Kidney epithelial cell (primary cell): ENCODE measurements around the gene EHD1. TPM values are rescaled to one million over a fixed set of nuclear protein-coding genes. Genes with fewer than 3 reads are reported as not detected.
"Not testable (repeated sequence)": the region's sequence is repeated elsewhere in the genome, so short reads cannot be mapped to it uniquely, and the experiment has no call there.

Experiments
- DNase-seq: peaks from one replicate; pipeline ENCODE4 v3.0.0-alpha.2; 2010; ENCODE audit warnings: low read depth
- H3K27me3 ChIP-seq: 2 replicates; pipeline ENCODE4 v1.6.0; 2011; ENCODE audit warnings: low read length; ENCODE audit not compliant: control insufficient read depth, insufficient read depth
- H3K36me3 ChIP-seq: 2 replicates; pipeline ENCODE4 v1.5.1; 2011; ENCODE audit warnings: low read length; ENCODE audit not compliant: control insufficient read depth, insufficient read depth
- H3K4me3 ChIP-seq: 2 replicates; pipeline ENCODE4 v1.5.1; 2011; ENCODE audit warnings: low read depth, mild to moderate bottlenecking, control low read depth, low read length
- total RNA-seq: library from RNA; depleted of rRNA; stranded (reverse); fragments of >200 nt; gene quantifications from 2 replicates; pipeline ENCODE4 v1.2.3, GENCODE V29; 2015
- TF ChIP-seq, protein P1 (sequence below): IDR thresholded peaks from 2 replicates; pipeline ENCODE4 v1.5.1; 2011; ENCODE audit warnings: mild to moderate bottlenecking, moderate library complexity, low read length, control low read depth, inconsistent platforms; ENCODE audit not compliant: insufficient read depth, poor library complexity, severe bottlenecking

Gene EHD1
- total RNA-seq, 1 donor from 2014 or later, result 100 TPM

DNA sequence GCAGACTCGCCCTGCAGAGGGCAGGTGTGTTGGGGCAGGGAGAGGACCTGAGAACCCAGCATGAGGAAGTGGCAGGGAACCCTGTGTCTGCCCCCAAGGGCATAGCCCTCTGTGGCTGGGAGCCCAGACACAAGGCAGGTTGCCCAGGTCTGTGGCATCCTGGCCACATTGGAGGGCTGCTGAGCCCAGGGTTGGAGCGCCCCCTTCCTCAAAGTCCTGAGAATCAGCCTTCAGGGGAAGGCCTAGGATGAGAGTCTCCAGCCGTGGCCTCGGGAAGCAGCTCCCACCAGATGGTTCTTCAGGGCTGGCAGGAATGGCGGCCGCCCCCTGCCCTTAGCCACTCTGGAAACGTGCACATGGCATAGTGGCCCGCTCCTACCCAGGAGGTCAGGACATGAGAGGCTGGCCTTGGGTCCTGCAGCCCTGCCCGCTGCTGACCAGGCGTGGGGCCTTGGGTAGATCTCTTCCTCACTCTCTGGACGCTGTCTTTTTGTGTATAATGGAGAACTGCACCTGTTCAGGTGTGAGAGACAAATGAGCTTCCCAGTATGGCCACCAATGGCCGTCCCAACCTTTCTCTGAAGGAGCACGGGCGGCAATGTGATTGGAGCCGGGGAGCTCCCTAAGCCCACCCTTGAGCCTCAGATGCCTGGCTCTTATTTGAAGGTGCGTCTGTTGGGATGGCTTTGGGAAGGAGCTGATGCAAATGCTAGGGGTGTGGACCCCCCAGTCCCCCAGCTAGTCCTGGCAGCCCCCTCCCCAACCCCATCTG is 29.4 kb downstream of the EHD1 start:
- no peak for DNase-seq
- H3K27me3 ChIP-seq, result no peaks in the 10 kb centered on the region
- no peak overlapping the region for H3K4me3 ChIP-seq
- H3K36me3 ChIP-seq, result no peaks in the 10 kb centered on the region
- TF ChIP-seq, protein P1, sequence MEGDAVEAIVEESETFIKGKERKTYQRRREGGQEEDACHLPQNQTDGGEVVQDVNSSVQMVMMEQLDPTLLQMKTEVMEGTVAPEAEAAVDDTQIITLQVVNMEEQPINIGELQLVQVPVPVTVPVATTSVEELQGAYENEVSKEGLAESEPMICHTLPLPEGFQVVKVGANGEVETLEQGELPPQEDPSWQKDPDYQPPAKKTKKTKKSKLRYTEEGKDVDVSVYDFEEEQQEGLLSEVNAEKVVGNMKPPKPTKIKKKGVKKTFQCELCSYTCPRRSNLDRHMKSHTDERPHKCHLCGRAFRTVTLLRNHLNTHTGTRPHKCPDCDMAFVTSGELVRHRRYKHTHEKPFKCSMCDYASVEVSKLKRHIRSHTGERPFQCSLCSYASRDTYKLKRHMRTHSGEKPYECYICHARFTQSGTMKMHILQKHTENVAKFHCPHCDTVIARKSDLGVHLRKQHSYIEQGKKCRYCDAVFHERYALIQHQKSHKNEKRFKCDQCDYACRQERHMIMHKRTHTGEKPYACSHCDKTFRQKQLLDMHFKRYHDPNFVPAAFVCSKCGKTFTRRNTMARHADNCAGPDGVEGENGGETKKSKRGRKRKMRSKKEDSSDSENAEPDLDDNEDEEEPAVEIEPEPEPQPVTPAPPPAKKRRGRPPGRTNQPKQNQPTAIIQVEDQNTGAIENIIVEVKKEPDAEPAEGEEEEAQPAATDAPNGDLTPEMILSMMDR, result peak; percentile 1

DNA sequence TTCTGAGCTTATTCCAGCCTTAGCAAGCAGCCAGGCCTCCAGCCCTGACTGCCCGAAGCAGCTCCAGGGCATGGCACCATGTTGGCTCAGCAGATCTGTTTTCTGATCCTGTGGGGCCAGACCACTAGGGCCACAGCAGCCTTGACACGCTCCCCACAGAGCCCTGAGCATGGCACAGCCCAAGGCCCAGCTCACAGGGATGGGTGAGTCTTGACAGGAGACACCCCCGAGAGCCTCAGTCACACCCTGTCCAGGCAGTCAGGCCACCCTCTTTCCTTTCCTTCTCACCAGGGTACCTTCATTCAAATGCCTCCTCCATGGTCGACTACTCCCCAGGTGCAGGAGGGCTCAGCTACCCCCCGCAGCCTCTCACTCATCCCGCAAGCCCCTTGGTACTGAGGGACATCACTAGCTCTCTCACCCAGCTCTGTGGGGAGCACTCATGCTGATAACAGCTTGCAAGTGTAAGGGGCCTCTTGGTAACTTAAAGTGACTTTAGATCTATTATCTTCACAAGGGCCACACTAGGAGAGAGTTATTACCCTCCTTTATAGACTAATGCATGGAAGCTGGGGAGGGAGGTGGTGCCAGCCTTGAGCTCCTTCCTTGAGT is 30.1 kb downstream of the EHD1 start:
- H3K36me3 ChIP-seq, result no peaks in the 10 kb centered on the region
- TF ChIP-seq, protein P1, result peak; percentile 12
- H3K27me3 ChIP-seq, result no peaks in the 10 kb centered on the region
- H3K4me3 ChIP-seq, result no peak overlapping the region
- no peak for DNase-seq

DNA sequence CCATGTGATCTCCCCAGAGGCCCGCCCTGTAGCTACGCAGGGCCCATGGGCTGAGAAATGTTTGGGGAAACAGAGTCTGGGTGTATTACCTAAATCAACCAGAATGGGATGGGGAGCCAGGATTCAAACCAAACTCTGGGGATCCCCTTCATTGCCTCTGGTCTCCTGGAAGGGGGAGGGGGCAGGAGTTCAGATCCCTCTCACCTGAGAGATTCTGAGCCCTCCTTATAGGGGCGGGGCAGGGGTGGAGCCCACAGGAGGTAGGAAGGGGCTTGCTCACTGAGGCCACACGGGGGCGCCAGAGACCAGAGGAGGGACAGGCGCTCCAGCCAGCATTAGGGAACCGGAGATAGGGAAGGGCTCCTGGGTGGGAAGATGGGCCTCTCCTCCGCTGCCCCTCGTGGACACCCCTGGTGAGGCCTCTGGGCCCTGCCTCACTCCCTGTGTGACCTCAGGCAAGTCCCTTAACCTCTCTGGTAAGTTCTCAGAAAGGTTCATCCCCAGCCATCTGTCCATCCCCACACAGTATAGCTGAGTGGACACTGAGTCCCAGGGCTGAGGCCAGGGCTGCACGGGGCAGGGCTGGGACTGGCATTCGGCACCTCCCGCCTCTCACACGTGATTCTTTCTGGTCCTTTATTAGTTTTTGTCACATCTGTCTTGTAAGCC is 31.3 kb downstream of the EHD1 start:
- Histone ChIP-seq H3K27me3 (no peaks in the 10 kb centered on the region), H3K4me3 (no peak overlapping the region), H3K36me3 (no peaks in the 10 kb centered on the region)
- no peak for DNase-seq
- TF ChIP-seq, protein P1, result peak; percentile 96

DNA sequence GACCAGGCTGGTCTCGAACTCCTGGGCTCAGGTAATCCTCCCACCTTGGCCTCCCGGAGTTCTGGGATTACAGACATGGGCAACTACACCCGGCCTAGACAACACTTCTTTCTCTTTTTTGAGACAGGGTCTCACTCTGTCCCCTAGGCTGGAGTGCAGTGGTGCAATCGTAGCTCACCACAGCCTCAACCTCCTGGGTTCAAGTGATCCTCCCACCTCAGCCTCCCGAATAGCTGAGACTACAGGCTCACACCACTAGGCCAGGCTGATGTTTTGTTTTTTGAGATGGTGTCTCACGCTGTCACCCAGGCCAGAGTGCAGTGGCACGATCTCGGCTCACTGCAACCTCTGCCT is 32.7 kb downstream of the EHD1 start:
- H3K27me3 ChIP-seq, H3K4me3 ChIP-seq, DNase-seq, H3K36me3 ChIP-seq: not testable (repeated sequence)

DNA sequence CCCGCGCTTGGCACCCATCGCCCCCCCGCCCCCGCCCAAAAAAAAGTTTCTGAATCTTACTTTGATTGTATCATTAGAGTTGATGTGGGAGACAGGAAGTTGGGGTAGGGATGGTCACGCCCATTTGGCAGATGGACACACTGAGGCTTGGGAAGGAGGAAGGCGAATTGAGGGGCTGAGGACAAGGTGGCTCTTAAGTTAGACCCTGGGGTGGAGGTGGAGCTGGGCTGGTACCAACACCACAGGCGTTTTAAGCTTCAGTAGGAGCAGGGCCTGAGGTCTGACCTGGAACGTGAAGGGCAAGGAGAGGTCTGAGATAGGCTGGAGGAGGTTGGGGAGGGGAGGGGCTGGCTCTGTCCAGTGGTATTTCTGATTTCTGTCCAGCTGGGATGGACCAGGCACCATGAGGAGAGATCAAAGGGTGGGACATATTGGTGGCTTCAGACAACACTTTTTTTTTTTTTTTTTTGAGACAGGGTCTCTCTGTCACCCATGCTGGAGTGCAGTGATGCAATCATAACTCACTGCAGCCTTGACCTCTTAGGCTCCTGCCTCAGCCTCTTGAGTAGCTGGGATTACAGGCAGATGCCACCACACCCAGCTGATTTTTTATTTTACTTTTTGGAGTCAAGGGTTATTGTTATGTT is 33.2 kb downstream of the EHD1 start:
- H3K4me3 ChIP-seq, result peak overlapping the region; percentile 36
- DNase-seq, result no peak
- no peaks in the 10 kb centered on the region for H3K27me3 ChIP-seq

More for the DNA sequence above, 33.2 kb downstream of the EHD1 start:
- TF ChIP-seq, protein P1, result no peak
- H3K36me3 ChIP-seq, result no peaks in the 10 kb centered on the region
